HFFc6 (cell line): Measurements from ENCODE around the gene GRID1. TPM values are rescaled to one million over a fixed set of nuclear protein-coding genes. Genes with fewer than 3 reads are reported as not detected.

ENCODE experiments used
- DNase-seq: peaks from one replicate; pipeline ENCODE4 v3.0.0-alpha.2; 2018
- H3K27ac Mint-ChIP-seq: 2 replicates; pipeline ENCODE4 v1.8.0; 2020; ENCODE audit warnings: mild to moderate bottlenecking, mixed read lengths
- H3K27me3 Mint-ChIP-seq: 2 replicates; pipeline ENCODE4 v1.8.0; 2021; ENCODE audit warnings: mild to moderate bottlenecking, moderate library complexity, mixed read lengths; ENCODE audit not compliant: insufficient read depth
- H3K36me3 Mint-ChIP-seq: 2 replicates; pipeline ENCODE4 v1.8.0; 2021; ENCODE audit warnings: low read depth, mixed read lengths
- H3K4me1 Mint-ChIP-seq: 2 replicates; pipeline ENCODE4 v1.8.0; 2020; ENCODE audit warnings: low read depth, mixed read lengths
- H3K4me3 Mint-ChIP-seq: 2 replicates; pipeline ENCODE4 v1.8.0; 2020; ENCODE audit warnings: mild to moderate bottlenecking, moderate library complexity, mixed read lengths
- H3K9me3 Mint-ChIP-seq: 2 replicates; pipeline ENCODE4 v1.8.0; 2020; ENCODE audit warnings: mild to moderate bottlenecking, mixed read lengths
- total RNA-seq, 6 experiments: library from RNA; stranded (reverse); fragmentation: NEBNext Ultra II Directional; extraction: Animal tissue kit (Norgen Biotek cat#: 25700); gene quantifications; 2 replicates in 1 of 6; 3 replicates in 5 of 6; pipeline ENCODE4 v1.2.3, GENCODE V29; 2021
- TF ChIP-seq, protein P1 (sequence below): fragments of 200-600 bp; sonication (generic); IDR thresholded peaks from 2 replicates; pipeline ENCODE4 v1.5.0; 2021; ENCODE audit warnings: antibody characterized with exemption, mild to moderate bottlenecking

The GRID1 gene
- total RNA-seq, 6 experiments from 2014 or later = not detected

DNA sequence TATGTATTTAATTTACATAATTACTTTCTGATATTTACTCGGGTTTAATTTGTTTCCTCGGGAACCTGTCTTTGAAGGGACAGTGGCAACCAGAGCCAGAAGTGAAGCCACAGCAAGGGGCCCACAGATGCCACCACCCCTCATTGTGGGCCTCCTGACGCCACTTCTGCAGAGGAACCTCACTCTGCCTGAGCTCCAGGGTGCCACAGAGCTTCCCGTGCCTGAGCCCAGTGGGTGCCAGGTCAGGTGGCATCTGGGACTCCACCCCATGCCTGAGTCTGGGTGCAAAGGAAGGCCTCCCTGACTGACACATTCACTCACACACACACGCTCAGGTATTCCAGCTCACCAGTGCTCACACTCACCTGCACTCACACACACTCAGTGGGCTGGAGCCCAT, 213.7 kb downstream of the GRID1 start:
- Mint-ChIP-seq H3K36me3 (no peaks in the 10 kb centered on the region), H3K4me1 (no peaks in the 10 kb centered on the region), H3K4me3 (no peak overlapping the region), H3K9me3 (peaks cover 47% of the 10 kb centered on the region), H3K27ac (no peak overlapping the region), H3K27me3 (peaks cover 3% of the 10 kb centered on the region; the same call in 1 of the 2 replicates)
- TF ChIP-seq, protein P1, sequence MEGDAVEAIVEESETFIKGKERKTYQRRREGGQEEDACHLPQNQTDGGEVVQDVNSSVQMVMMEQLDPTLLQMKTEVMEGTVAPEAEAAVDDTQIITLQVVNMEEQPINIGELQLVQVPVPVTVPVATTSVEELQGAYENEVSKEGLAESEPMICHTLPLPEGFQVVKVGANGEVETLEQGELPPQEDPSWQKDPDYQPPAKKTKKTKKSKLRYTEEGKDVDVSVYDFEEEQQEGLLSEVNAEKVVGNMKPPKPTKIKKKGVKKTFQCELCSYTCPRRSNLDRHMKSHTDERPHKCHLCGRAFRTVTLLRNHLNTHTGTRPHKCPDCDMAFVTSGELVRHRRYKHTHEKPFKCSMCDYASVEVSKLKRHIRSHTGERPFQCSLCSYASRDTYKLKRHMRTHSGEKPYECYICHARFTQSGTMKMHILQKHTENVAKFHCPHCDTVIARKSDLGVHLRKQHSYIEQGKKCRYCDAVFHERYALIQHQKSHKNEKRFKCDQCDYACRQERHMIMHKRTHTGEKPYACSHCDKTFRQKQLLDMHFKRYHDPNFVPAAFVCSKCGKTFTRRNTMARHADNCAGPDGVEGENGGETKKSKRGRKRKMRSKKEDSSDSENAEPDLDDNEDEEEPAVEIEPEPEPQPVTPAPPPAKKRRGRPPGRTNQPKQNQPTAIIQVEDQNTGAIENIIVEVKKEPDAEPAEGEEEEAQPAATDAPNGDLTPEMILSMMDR = no peak
- DNase-seq = no peak

DNA sequence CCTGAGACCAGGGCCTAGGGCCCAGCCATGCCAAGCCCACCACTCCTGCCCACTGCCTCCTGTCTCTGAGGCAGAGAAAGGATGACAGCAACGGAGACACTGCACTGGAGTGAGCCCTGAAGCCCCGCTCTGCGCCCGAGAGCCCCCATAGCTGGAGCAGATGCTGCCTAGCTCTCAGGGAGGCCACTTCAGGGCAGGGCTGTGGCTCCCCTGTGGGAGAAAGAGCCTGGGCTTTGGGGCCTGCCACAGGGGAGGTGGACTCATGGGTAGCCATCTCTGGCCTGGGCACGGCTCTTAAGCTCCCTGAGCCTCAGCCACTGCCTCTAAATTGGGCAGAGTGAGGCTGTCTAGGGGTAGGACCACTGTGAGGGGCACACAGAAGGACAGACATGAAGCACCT, 214.2 kb downstream of the GRID1 start:
- no peaks in the 10 kb centered on the region for H3K36me3 Mint-ChIP-seq
- TF ChIP-seq, protein P1 = no peak
- no peak overlapping the region for H3K27ac Mint-ChIP-seq
- H3K4me3 Mint-ChIP-seq = no peak overlapping the region
- H3K9me3 Mint-ChIP-seq = peaks cover 44% of the 10 kb centered on the region
- H3K27me3 Mint-ChIP-seq = peaks cover 3% of the 10 kb centered on the region; the same call in 1 of the 2 replicates
- H3K4me1 Mint-ChIP-seq = no peaks in the 10 kb centered on the region
- DNase-seq = no peak

DNA sequence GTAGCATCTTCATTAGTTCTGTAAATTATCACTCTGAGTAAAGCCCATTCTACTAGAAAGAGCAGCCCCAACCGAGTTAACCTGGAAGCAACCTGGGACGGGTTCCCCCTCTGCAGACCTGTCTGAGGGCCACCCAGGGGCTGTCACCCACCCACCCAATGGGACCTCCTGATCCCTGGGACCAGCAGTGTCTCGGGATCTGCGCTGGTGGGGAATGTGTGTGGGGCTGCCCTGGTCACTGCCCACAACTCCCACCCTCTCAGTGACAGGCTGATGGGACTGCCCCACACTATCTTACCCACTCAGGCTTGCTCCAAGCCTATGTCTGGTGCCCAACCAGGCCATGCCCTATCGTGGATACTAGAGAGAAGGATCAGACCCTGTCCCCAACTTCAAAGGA, 215.0 kb downstream of the GRID1 start:
- TF ChIP-seq, protein P1 = no peak
- H3K9me3 Mint-ChIP-seq = peaks cover 37% of the 10 kb centered on the region
- H3K27ac Mint-ChIP-seq = no peak overlapping the region
- no peaks in the 10 kb centered on the region for H3K4me1 Mint-ChIP-seq
- no peak overlapping the region for H3K4me3 Mint-ChIP-seq
- H3K27me3 Mint-ChIP-seq = peaks cover 2% of the 10 kb centered on the region; the same call in 1 of the 2 replicates
- no peaks in the 10 kb centered on the region for H3K36me3 Mint-ChIP-seq
- no peak for DNase-seq

DNA sequence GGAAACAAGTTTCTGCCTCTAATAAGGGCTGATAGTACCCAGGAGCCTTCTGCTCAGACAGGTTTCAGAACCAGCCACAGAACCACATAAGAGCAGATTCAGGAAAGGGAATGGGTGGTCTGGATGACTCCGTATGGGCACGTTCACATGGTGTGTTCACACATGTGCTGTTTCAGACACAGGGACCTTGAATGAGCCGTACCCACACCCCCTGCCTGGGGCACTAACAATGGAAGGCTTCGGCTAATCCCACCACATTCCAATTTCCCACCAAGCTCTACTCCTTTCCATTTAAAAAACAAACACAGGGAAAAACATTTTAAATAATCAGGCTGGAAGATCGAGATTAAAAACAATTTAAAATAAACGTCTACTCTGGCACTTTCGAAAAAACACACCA, 217.3 kb downstream of the GRID1 start:
- peaks cover 34% of the 10 kb centered on the region for H3K9me3 Mint-ChIP-seq
- TF ChIP-seq, protein P1 = no peak
- DNase-seq = no peak
- no peak overlapping the region for H3K27ac Mint-ChIP-seq
- H3K4me1 Mint-ChIP-seq = no peaks in the 10 kb centered on the region
- peaks cover 4% of the 10 kb centered on the region; the same call in 1 of the 2 replicates for H3K36me3 Mint-ChIP-seq
- H3K27me3 Mint-ChIP-seq = peaks cover 1% of the 10 kb centered on the region; the same call in 1 of the 2 replicates
- no peak overlapping the region for H3K4me3 Mint-ChIP-seq

DNA sequence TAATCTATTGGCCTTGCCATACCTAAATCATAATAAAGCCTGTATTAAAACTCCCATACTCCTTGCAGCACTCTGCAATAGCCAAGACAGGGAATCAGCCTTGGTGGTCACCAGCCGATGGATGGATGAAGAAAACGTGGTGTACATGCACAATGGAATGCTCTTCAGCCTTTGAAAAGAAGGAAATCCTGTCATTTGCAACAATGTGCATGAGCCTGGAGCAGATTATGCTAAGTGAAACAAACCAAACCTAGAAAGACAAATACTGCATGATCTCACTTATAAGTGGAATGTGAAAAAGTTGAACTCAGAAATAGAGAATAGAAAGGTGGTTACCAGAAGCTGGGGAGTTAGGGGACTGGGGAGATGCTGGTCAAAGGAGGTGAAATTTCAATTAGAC, 218.5 kb downstream of the GRID1 start:
- Mint-ChIP-seq H3K9me3 (peaks cover 36% of the 10 kb centered on the region), H3K36me3 (peaks cover 4% of the 10 kb centered on the region; the same call in 1 of the 2 replicates), H3K27ac (no peak overlapping the region)

More for the DNA sequence above, 218.5 kb downstream of the GRID1 start:
- DNase-seq = no peak
- Mint-ChIP-seq H3K27me3 (peaks cover 1% of the 10 kb centered on the region; the same call in 1 of the 2 replicates), H3K4me3 (no peak overlapping the region), H3K4me1 (no peaks in the 10 kb centered on the region)
- TF ChIP-seq, protein P1 = no peak
